CMK (cell line): ENCODE results near the gene WDFY4.

Experiments used
- DNase-seq: peaks from one replicate; pipeline ENCODE4 v3.0.0-alpha.2; 2010; ENCODE audit warnings: low read depth

Gene WDFY4

DNA sequence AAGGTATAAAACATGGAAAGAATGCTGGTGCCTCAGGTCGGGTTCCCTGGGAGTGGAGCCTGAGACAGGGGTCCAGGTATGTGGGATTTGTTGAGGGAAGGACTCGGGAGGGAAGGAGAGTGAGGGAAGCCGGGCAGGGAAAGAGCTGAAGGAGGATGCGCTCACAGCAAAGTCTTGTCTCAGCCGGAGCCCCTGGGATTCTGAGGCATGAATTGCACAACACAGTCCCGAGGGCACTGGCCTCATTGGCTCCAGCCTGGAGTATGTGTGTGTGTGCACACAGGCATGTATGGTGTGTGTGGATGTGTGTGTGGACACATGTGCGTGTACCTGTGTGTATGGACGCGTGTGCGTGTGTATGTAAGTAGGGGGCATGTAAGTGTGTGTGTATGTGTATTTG is 87.4 kb downstream of the WDFY4 start:
- no peak for DNase-seq

DNA sequence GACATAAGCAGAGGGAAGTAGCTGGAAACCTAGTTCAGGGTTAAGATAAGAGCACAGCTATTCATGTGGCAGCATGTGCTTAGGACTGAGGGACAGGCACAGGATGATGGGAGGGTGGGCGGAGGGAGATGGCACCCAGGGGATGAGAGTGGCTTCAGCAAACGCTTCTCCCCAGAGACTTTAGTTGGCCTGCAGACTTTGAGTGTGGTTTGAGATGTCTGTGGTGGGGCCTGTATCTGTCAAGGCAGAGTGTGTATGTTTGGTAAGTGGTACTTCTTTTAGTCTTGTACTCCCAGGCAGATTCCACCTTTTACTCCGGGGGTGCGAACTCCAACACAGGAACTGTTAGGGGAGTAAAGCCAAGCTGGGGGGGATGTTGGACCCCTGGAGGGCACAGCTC is 88.9 kb downstream of the WDFY4 start:
- DNase-seq = no peak

DNA sequence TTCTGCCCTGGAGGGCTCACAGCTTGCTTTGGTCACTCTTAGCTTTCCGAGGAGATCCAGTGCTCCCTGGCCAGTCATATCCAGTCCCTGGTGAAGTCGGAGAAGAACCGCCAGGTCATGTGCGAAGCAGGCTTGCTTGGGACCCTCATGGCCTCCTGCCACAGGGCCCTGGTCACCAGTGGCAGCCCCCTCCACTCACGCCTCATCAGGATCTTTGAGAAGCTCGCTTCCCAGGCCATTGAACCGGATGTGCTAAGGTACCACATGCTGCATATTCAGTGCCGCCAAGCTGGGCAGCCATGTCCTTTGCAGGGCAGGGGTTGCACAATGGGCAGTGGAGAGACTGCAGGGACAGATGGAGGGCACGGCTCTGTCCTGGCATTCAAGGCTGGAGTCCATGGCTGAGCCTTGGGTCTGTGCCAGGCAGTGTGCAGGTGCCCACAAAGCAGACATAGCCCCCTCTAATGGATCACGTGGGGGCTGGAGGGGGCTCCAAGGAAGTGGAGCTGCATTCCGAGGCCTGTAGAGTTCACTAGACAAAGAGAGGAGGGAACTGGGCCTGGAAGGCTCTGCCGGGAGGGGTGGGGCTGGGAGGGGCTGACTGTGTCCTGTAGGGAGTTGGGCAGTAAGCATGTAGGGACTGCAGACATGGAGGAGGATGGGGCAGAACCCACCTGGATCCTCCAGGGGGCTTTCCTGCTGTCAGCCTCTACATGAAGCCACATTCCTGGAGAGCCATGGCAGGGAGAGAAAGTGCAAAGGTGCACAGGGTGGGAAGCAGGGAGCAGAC is 89.9 kb downstream of the WDFY4 start:
- DNase-seq = no peak

DNA sequence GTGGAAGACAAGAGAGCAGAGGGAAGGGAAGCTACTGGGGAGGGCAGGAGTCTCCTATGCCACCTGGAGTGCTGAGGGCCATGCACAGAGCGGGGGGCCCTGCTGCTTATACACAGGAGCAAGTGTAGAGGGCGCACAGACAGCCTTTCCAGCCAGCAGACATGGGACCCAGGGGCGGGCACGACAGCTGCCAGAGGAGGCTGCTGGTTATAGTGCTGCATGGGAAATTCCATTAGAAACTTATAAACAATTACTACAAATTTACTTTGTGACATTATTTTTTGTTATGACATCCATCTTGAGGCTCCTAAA is 90.5 kb downstream of the WDFY4 start:
- no peak for DNase-seq

DNA sequence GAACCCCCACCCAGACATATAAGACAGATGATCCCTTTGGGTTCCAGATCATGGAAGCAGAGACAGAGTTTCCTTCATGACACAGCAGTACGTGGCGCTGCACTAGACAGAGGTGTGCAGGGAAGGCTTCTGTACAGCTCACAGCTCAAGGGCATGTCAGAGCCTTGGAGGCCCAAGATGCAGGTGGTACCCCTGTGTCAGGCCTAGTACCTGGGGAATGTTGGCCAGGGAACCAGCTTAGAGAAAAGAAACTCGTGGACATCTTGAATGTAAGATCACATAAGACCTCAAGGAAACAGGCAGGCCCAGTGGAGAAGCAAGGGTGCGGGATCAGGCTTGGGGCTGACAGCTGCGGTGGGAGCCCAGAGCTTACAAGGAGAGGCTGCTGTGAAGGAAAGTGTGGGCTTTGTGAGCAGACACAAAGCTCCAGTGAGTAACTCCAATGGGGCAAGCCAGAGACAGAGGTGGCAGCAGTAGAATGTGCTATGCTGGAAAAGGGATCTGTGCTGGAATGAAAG is 91.4 kb downstream of the WDFY4 start:
- no peak for DNase-seq

DNA sequence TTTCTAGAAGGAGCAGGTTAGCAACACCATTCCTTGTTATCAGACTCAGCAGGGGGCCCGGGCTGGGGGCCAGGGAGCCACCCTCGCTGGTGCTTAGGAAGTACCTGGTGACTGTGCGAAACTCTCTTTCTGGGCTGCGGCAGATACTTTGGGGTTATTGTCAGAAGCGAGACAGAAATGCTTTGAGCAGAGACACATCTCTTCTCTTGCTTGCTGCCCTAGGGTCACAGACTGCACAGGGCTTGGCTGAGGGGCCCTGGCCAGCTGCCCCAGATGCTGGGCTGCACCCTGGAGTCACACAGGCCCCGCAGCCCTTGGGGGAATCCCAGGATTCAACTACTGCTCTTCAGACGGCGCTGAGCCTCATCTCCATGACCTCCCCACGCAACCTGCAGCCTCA is 91.9 kb downstream of the WDFY4 start:
- no peak for DNase-seq

DNA sequence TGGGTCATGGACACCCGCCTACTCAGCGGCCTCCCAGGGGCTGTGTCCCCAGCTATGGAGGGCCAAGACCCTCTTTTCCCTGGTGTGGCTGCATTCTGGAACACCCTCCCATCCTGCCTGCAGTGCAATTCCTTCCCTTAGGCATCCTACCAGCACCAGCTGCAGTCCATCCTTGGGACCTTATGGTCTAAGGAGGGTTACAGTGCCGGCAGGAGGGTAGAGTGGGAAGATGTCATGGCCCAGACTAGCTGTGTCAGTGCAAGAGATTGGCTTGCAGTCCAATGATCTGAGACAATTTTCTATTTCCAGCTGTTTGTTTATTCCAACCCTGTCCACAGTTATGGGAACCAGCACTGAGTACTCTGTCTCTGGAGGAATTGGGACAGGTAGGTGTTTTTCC is 92.4 kb downstream of the WDFY4 start:
- DNase-seq = no peak

DNA sequence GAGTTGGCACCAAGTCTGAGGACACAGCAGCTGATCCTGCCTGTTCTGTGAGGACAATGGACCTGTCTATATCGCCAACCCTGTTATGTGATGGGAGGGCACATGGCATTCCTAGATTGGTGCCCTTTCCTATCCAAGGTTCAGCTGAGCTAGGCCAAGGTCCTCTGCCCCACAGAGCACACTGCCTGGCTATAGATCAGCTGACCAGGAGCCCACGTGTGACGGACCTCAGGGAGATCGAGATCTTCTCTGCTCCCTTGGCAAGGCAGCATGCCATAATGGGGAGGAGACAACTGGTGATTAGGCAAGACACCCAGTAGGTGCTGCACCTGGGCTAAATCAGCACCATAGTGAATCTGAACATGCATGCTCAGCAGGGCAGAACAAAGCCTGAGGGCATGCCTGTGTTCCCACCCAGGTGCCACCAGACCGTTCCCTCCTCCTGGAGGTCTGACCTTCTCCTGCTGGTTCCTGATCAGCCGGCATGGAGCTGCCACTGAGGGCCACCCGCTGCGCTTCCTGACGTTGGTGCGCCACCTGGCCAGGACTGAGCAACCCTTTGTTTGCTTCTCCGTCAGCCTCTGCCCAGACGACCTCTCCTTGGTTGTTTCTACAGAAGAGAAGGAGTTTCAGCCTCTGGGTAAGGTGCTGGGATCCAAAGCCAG is 93.7 kb downstream of the WDFY4 start:
- DNase-seq = no peak

DNA sequence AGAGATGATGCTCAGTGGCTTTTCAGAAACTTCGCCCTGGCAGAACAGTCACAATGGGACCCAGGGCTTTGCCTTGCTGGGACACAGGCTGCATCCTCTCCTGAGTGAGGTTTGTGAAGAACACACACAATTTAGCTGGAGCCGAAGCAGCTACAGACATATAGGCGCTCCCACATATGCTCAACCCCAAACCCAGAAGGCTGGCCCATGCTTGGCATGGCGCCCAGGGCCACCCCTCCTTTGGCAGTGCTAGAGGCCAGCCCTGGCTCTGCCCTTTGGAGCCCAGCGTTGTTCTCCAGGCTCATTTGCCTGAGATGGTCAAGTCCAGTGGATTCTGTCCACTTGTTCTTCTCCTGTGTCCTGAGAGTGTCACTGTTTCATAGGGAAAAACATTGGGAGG is 94.4 kb downstream of the WDFY4 start:
- DNase-seq = no peak

DNA sequence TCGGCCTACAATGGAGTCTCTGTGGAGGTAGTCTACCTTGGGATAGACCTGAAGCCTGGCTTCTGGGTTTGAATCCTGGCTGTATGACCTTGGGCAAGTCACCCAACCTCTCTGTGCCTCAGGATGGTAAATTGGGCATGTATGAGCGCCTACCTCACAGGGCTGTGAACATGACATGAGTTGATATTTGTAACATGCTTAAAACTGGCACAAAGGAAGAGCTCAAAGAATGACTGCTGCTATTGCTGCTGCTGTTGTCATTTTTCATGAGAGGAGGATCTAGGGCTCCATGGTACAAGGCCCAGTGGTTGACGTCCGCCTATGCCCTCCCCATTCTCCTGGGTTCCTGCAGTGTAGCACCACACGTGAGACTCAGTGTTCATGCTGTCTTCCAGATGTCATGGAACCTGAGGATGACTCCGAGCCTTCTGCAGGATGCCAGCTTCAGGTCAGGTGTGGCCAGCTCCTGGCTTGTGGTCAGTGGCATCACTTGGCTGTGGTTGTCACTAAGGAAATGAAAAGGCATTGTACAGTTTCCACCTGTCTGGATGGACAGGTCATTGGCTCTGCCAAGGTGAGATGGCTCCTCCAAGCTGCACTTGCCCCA is 95.0 kb downstream of the WDFY4 start:
- DNase-seq = no peak

DNA sequence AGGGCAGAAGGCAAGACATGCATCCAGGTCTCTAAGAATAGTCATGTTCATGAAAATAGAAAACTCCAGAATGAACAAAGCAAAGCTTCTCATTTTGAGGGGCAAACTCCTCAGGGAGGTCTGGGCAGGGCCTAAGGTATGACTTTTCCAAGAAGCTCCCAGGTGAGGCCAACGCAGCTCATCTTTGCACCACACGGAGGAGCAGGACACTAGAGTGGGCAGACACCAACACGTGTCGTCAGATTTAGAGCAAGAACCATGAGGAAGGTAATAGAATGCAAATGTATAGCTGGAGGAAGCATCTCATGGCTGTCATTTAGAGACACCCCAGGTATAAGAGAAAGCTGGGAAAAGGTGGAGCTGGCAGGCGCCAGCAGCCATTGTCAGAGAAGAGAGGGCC is 95.7 kb downstream of the WDFY4 start:
- DNase-seq = no peak

DNA sequence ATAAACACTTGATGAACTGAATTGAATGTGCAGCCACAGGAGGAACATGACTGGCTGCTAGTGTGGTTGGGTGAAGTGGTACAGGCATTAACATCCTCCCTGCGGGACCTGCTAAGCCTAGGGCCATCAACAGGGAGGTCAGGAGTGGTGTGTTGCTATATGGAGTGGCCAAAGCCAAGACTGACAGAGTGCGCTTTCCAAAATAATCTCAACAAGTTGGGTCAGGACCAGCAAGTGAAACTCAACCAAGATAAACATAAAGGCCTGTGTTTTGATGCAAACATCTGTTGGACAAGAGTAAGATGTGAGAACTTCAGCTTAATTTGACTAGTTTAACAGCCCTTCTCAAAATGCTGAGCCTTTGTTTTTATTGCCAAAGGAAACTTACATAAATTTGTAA is 97.7 kb downstream of the WDFY4 start:
- no peak for DNase-seq

DNA sequence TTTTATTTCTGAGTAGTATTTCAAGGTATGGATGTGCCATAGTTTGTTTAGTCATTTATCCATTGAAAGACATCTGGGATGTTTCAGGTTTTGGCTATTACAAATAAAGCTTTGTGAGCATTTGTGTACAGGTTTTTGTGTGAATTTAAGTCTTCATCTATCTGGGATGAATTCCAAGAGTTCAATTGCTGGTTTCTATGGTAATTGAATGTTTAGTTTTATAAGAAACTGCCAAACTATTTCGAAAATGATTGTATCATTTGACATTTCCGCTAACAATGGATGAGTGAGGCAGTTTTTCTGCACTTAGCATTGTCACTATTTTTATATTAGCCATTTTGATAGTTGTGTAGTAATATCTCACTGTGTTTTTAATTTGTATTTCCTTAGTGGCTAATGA is 99.4 kb downstream of the WDFY4 start:
- no peak for DNase-seq

DNA sequence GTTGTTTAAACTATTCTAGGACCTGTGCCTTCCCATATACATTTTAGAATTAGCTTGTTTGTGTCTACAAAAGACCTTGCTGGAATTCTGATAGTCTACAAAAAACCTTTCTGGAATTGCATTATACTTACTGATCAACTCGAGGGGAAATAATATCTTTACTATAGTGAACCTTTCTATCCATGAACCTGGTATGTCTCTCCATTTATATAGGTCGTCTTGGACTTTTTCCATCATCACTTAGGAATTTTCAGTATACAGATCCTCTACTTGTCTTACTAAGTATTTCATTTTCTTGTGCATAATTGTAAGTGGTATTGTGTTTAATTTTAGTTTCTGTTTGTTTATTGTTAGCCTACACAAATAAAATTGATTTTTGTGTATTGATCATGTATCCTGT is 101.1 kb downstream of the WDFY4 start:
- no peak for DNase-seq

DNA sequence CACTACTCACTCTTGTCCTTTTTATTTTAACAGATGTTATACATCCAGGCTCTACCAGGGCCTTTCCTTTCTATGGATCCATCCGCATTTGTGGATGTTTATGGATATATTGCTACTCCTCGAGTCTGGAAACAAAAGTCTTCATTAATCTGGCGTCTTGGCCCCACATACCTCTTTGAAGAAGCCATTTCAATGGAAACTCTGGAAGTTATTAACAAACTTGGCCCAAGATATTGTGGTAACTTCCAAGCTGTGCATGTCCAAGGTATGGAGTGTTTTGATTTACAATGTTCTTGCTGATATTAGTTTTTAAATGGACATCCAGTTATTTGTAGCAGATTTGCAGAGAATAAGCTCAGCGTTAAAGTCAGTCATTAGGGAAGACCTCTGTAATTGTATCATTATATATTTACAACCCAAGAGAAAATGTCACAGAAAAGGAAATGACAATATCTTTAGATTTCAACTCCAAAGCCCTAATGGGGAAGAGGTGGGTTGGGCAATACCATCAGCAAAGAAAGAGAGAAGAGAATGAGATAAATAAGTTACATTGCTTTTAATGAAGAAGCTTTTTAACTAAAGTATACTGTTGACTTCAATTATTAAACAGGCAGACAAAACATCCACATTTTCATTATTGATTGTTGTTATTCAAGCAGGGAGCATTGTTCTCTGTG is 102.1 kb downstream of the WDFY4 start:
- no peak for DNase-seq

DNA sequence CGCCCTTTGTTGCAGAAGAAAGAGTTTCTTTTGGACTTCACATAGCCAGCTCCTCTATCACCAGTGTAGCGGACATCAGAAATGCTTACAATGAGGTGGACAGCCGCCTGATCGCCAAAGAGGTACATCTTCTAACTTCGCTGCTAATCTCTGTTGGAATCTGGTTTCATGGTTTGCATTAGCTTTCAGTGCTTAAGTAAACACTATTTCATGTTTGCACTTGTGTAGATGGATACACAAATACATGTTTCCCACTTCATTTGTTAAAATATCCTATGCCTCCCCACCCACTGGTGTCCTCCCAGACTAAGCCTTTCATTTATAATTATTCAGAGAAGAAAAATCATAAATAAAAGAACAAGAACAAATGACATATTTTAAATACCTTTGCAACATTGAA is 103.9 kb downstream of the WDFY4 start:
- no peak for DNase-seq

DNA sequence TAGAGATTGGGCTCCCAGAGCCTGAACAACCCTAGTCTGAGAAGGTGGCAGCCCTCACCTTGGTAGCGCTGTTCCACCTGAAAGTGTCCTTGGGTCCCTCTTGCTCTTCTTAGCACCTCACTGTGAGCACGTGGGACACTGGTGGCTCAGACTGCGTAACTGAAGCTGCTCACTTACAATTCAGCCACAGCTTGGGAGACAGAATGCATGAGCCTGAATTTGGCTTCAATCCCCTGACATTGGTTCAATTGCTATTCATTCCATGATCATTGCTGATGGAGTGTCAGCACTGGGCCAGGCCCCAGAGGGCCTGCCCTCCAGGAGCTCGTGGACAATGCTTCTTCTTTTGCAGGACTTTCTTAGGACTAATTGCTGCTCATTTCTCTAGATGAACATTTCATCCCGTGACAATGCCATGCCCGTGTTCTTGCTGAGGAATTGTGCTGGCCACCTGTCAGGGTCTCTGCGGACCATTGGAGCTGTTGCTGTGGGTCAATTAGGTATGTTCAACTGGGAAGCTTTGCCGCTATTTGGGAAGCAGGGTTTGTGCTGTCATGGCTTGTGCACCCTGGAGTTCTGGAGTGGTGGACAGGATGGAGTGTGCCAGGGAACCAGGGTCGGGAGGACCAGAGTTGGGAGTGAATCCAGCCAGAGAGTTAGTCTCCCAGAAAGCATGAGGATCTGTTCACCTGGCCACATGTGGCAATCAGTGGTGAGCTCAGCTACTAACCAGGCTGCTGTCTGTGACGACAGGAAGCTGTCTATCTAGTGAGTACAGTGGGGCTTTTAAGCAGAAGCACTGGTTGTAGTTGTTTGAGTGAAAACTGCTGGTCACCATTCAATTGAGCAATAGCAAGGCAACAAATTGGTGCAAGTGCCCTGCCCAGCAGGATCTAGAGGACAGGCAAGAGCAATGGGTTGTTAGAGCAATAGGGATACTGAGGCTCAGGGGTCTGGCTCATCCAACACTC is 105.1 kb downstream of the WDFY4 start:
- DNase-seq = no peak

DNA sequence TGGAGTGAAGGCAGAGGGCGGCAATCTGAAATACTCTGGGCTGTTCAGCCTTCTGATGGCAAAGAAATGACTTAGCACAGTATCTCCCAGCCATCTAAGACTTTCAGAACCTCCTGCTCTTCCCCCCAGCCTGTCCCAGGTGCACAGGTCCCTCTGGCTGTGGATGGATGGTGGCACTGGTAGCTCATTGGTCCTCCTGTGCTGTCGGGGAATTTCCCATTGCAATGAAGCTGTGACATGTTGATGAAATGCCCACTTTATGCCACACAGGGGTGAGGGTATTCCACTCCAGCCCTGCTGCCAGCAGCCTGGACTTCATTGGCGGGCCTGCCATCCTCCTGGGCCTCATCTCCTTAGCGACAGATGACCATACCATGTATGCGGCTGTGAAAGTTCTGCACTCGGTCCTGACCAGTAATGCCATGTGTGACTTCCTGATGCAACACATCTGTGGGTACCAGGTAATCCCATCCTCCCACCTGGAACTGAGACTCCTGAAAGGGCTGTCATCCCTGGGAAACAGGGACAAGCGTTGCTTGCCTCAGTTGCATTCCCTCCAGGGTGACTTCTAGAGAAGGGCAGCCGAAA is 105.9 kb downstream of the WDFY4 start:
- DNase-seq = no peak

DNA sequence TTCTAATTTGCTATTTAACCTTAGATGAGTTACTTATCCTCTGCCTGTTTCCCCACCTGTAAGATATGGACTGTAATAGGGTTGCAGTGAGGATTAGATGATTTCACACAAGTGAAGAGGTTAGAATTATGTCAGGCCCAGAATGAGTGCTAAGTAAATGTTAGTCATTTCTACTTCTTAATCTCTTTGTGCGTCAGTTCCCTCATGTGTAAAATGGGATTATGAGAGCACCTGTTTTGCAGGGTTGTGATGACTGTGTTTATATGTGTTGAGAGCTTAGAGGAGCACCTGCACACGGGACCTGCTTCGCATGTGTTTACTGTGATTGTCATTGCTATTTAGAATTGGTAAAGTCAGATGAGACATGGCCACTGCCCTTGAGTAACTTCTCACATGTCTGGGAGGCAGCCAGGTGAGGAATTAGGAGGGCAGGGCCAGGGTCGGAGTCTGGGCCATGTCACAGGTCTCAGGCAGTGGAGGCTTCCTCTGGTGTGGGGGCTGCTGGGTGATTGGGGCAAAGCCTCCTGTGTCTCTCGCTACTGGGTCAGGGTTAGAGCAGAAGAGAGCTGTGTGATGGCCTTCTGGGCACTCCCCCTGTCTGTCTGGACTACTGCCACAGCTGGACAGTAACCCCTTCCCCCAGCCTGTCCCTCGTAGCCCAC is 106.7 kb downstream of the WDFY4 start:
- DNase-seq = no peak

DNA sequence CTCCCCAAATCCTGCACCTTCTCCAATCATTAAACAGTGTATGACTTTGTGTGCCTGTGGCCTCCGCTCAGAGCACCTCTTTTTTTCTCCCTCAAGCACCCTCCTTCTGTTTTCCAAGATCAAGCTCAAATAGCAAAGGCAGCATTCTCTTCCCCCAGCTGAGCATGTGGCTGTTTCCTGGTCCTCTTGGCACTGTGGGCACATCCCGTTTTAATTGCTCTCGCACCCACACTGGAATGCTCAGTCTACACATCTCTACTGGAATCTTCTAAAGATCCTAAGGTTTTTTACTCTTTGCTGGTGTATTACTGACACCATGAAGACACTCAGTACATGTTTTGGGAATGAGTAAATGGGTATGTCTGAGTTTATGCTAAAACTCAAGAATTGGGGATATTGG is 107.4 kb downstream of the WDFY4 start:
- no peak for DNase-seq

DNA sequence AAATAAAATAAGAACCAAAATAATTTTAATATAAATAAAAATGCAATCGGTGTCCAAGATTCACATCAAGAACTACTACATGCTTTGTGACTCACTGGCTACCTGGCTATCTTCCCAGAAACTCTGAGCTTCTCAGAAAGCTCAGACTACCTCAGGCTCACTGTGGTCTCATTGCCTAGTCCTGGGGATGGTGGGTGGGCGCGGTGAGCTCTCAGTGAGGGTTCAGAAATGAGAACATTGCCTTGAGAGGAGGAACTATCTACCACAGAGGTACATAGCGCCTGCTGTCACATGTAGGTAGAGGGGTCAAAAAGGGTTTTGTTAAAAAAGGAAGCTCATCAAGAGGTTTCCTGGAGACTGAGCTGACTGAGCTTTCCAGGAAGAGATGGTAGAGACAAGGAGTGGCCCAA is 108.0 kb downstream of the WDFY4 start:
- DNase-seq = no peak
